HEK293 (cell line): ENCODE results near the gene DENND1C.

Source experiments
- CTCF ChIA-PET: fragments of 350-600 bp; formaldehyde crosslinking; extraction: SDS; loops from one replicate; lab custom pipeline; 2021; ENCODE audit warnings: antibody characterized with exemption; lab: Yijun Ruan, JAX
- POLR2A ChIA-PET: fragments of 300-600 bp; formaldehyde crosslinking; extraction: SDS; loops from one replicate; lab custom pipeline; 2020; ENCODE audit warnings: antibody characterized with exemption, inconsistent platforms; lab: Yijun Ruan, JAX
- H3K27ac ChIP-seq: fragments of 200-500 bp; sonication (Bioruptor generic); 2 replicates; pipeline ENCODE4 v1.5.1; 2014; ENCODE audit warnings: low read depth, low read length, control low read depth, inconsistent platforms; ENCODE audit errors: extremely low read depth
- H3K36me3 ChIP-seq, 2 experiments: fragments of 200-500 bp in 1 of 2; sonication (Bioruptor generic) in 1 of 2; 1 replicate in 1 of 2; 2 replicates in 1 of 2; pipeline ENCODE4 v1.5.1; 2014 to 2017; ENCODE audit warnings: inconsistent platforms in 2 of 2, low read length in 2 of 2; ENCODE audit not compliant: control insufficient read depth in 2 of 2, insufficient read depth in 1 of 2
- H3K4me1 ChIP-seq: fragments of 200-500 bp; sonication (Bioruptor generic); 2 replicates; pipeline ENCODE4 v1.5.1; 2014; ENCODE audit warnings: mild to moderate bottlenecking, low read length, inconsistent platforms; ENCODE audit not compliant: control insufficient read depth, insufficient read depth
- H3K4me3 ChIP-seq: 2 replicates; pipeline ENCODE4 v1.5.1; 2011; ENCODE audit warnings: low read depth, mild to moderate bottlenecking, control low read depth, low read length, moderate library complexity
- H3K9me3 ChIP-seq: fragments of 200-500 bp; sonication (Bioruptor generic); 2 replicates; pipeline ENCODE4 v1.5.1; 2014; ENCODE audit warnings: low read depth, low read length, inconsistent platforms; ENCODE audit not compliant: control insufficient read depth, insufficient read depth
- EGR2 ChIP-seq: fragments of 450-650 bp; formaldehyde crosslinking; IDR thresholded peaks from 2 replicates; pipeline ENCODE4 v1.5.1; 2016; ENCODE audit warnings: low read depth, missing biosample characterization, missing genetic modification characterization
- GLIS2 ChIP-seq: fragments of 450-650 bp; formaldehyde crosslinking; IDR thresholded peaks from 2 replicates; pipeline ENCODE4 v1.5.1; 2016; ENCODE audit warnings: missing biosample characterization, missing genetic modification characterization
- MYNN ChIP-seq: fragments of 450-650 bp; formaldehyde crosslinking; IDR thresholded peaks from 2 replicates; pipeline ENCODE4 v1.5.1; 2016; ENCODE audit warnings: missing biosample characterization, missing genetic modification characterization, borderline replicate concordance
- MZF1 ChIP-seq: fragments of 450-650 bp; formaldehyde crosslinking; IDR thresholded peaks from 2 replicates; pipeline ENCODE4 v1.5.1; 2017; ENCODE audit warnings: missing biosample characterization, missing genetic modification characterization, borderline replicate concordance
- ZBTB48 ChIP-seq: fragments of 450-650 bp; formaldehyde crosslinking; IDR thresholded peaks from 2 replicates; pipeline ENCODE4 v1.5.1; 2016; ENCODE audit warnings: missing biosample characterization, missing genetic modification characterization
- ZNF133 ChIP-seq: fragments of 450-650 bp; formaldehyde crosslinking; IDR thresholded peaks from 2 replicates; pipeline ENCODE4 v1.5.1; 2016; ENCODE audit warnings: missing biosample characterization, missing genetic modification characterization
- ZNF175 ChIP-seq: fragments of 450-650 bp; formaldehyde crosslinking; IDR thresholded peaks from 2 replicates; pipeline ENCODE4 v1.5.1; 2016; ENCODE audit warnings: missing biosample characterization, missing genetic modification characterization
- ZNF24 ChIP-seq: fragments of 450-650 bp; formaldehyde crosslinking; IDR thresholded peaks from 2 replicates; pipeline ENCODE4 v1.5.1; 2016; ENCODE audit warnings: missing biosample characterization, missing genetic modification characterization
- ZNF544 ChIP-seq: fragments of 450-650 bp; formaldehyde crosslinking; IDR thresholded peaks from 2 replicates; pipeline ENCODE4 v1.5.0; 2017; ENCODE audit warnings: missing biosample characterization, missing genetic modification characterization
- ZNF558 ChIP-seq: fragments of 450-650 bp; formaldehyde crosslinking; IDR thresholded peaks from 2 replicates; pipeline ENCODE4 v1.5.1; 2016; ENCODE audit warnings: missing biosample characterization, missing genetic modification characterization
- ZNF596 ChIP-seq: fragments of 450-650 bp; IDR thresholded peaks from 2 replicates; pipeline ENCODE4 v1.5.0; 2018; ENCODE audit warnings: missing biosample characterization, mild to moderate bottlenecking, missing genetic modification characterization, moderate library complexity
- ZNF600 ChIP-seq: fragments of 450-650 bp; formaldehyde crosslinking; IDR thresholded peaks from 2 replicates; pipeline ENCODE4 v1.5.1; 2016; ENCODE audit warnings: missing biosample characterization, missing genetic modification characterization
- ZNF629 ChIP-seq: fragments of 450-650 bp; formaldehyde crosslinking; IDR thresholded peaks from 2 replicates; pipeline ENCODE4 v1.5.1; 2017; ENCODE audit warnings: missing biosample characterization, missing genetic modification characterization
- ZNF660 ChIP-seq: fragments of 450-650 bp; IDR thresholded peaks from 2 replicates; pipeline ENCODE4 v1.5.1; 2018; ENCODE audit warnings: missing biosample characterization, mild to moderate bottlenecking, missing genetic modification characterization
- ZNF707 ChIP-seq: fragments of 450-650 bp; formaldehyde crosslinking; IDR thresholded peaks from 2 replicates; pipeline ENCODE4 v1.5.1; 2016; ENCODE audit warnings: missing biosample characterization, missing genetic modification characterization
- TF ChIP-seq, protein P1 (sequence below): fragments of 450-650 bp; formaldehyde crosslinking; IDR thresholded peaks from 2 replicates; pipeline ENCODE4 v1.5.1; 2016; ENCODE audit warnings: missing biosample characterization, missing genetic modification characterization
- TF ChIP-seq, protein P2 (sequence below): fragments of 450-650 bp; formaldehyde crosslinking; IDR thresholded peaks from 2 replicates; pipeline ENCODE4 v1.5.1; 2016; ENCODE audit warnings: missing biosample characterization, missing genetic modification characterization
- TF ChIP-seq, protein P3 (sequence below): fragments of 450-650 bp; formaldehyde crosslinking; IDR thresholded peaks from 2 replicates; pipeline ENCODE4 v1.5.1; 2016; ENCODE audit warnings: missing biosample characterization, missing genetic modification characterization
- TF ChIP-seq, protein P4 (sequence below): fragments of 450-650 bp; formaldehyde crosslinking; IDR thresholded peaks from 2 replicates; pipeline ENCODE4 v1.5.1; 2016; ENCODE audit warnings: missing biosample characterization, missing genetic modification characterization

Gene DENND1C

DNA sequence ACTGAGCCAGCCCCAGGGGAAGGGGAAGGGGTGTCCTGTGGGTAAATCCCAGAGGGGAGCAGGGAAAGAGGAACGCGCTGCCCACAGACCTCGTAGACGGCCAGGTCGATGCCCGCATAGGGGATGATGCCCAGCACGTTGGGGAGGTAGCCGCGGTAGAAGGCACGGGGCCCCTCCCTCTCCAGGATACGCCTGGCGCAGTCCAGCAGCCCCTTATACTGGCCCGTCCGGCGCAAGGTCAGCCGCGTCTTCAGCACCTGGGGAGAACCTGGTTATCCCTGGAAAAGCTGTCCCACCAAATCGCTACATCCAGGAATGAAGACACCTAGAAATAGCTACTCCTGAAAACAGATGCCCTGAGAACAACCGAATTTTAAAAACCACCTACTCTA lies 29.4 kb downstream of the DENND1C start (continued):
- TF ChIP-seq, protein P1, sequence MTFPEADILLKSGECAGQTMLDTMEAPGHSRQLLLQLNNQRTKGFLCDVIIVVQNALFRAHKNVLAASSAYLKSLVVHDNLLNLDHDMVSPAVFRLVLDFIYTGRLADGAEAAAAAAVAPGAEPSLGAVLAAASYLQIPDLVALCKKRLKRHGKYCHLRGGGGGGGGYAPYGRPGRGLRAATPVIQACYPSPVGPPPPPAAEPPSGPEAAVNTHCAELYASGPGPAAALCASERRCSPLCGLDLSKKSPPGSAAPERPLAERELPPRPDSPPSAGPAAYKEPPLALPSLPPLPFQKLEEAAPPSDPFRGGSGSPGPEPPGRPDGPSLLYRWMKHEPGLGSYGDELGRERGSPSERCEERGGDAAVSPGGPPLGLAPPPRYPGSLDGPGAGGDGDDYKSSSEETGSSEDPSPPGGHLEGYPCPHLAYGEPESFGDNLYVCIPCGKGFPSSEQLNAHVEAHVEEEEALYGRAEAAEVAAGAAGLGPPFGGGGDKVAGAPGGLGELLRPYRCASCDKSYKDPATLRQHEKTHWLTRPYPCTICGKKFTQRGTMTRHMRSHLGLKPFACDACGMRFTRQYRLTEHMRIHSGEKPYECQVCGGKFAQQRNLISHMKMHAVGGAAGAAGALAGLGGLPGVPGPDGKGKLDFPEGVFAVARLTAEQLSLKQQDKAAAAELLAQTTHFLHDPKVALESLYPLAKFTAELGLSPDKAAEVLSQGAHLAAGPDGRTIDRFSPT, result no peak
- TF ChIP-seq ZNF544 (tag by site-specific recombination), result no peak
- TF ChIP-seq ZNF24, result no peak
- TF ChIP-seq, protein P2, sequence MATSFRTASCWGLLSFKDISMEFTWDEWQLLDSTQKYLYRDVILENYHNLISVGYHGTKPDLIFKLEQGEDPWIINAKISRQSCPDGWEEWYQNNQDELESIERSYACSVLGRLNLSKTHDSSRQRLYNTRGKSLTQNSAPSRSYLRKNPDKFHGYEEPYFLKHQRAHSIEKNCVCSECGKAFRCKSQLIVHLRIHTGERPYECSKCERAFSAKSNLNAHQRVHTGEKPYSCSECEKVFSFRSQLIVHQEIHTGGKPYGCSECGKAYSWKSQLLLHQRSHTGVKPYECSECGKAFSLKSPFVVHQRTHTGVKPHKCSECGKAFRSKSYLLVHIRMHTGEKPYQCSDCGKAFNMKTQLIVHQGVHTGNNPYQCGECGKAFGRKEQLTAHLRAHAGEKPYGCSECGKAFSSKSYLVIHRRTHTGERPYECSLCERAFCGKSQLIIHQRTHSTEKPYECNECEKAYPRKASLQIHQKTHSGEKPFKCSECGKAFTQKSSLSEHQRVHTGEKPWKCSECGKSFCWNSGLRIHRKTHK (tag by site-specific recombination), result no peak
- TF ChIP-seq MYNN, result no peak
- TF ChIP-seq ZBTB48 (tag by site-specific recombination), result no peak
- TF ChIP-seq ZNF629 (tag by site-specific recombination), result no peak
- TF ChIP-seq ZNF660 (tag by site-specific recombination), result no peak

DNA sequence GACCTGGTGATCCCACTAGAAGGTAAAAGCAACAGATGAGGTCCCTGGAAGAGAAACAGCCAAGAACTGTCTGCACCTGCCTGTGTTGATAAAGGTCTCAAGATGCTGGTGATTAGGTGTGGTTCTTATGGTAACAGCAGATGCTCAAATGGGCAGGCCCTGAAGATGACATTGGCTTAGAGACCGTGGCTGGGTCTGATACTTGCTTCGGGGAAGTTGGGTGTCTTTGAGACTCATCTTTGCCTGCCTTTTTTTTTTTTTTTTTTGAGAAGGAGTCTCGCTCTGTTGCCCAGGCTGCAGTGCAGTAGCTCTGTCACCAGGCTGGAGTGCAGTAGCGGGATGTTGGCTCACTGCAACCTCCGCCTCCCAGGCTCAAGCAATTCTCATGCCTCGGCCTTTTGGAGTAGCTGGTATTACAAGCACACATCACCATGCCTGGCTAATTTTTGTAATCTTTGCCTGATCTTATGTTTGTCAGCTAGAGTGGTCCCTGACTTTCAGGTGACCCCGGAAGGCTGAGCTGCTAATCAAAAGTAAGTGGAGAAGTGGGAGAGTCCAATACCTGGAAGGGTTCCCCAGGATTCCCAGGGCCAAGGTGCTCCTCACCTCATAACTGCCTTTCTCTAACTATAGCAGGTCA lies 29.9 kb downstream of the DENND1C start:
- Histone ChIP-seq H3K36me3 (peaks cover 0 to 61% of the 10 kb centered on the region in 2 experiments; a peak in 2 of 3 replicates), H3K4me3 (no peak overlapping the region), H3K4me1 (no peaks in the 10 kb centered on the region), H3K27ac (no peak overlapping the region), H3K9me3 (no peaks in the 10 kb centered on the region)
- ChIA-PET CTCF (no interaction called here), POLR2A (interaction anchor here (0.6 kb wide), 1 partner anchor 201 kb away, joined by 3 read pairs; no protein-coding TSS in a partner anchor)
- no peak for TF ChIP-seq ZNF596
- TF ChIP-seq MZF1 (tag by site-specific recombination), result no peak
- TF ChIP-seq ZNF544 (tag by site-specific recombination), result no peak
- TF ChIP-seq ZNF707, result no peak
- no peak for TF ChIP-seq ZNF558 (tag by site-specific recombination)

DNA sequence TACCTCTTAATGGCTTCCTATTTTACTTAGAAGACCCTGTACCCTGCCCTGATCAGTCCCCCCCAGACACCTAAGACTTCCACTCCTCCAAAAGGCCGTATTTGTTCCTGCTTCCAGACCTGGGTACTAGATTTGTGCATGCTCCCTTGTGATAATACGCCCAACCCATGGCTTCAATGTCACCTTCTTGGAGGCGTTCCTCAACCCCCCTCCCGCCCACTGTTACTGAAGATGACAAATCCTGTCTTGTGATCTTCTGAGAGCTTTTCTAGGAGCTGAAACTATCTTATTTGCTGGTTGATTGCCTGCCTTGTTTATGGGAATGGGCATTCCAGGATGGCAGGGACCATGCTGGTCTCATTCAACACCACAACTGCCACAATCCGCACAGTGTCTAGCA lies 31.4 kb downstream of the DENND1C start:
- ChIA-PET CTCF (interaction anchor here (0.6 kb wide), 1 partner anchor 165 kb away, joined by 3 read pairs; no protein-coding TSS in a partner anchor), POLR2A (interaction anchor here (0.6 kb wide), 1 partner anchor 118 kb away, joined by 3 read pairs; no protein-coding TSS in a partner anchor)
- Histone ChIP-seq H3K36me3 (peaks cover 0 to 53% of the 10 kb centered on the region in 2 experiments; a peak in 2 of 3 replicates), H3K4me3 (no peak overlapping the region), H3K9me3 (no peaks in the 10 kb centered on the region), H3K4me1 (no peaks in the 10 kb centered on the region), H3K27ac (no peak overlapping the region)
- no peak for TF ChIP-seq ZNF175 (tag by site-specific recombination)
- TF ChIP-seq, protein P3, sequence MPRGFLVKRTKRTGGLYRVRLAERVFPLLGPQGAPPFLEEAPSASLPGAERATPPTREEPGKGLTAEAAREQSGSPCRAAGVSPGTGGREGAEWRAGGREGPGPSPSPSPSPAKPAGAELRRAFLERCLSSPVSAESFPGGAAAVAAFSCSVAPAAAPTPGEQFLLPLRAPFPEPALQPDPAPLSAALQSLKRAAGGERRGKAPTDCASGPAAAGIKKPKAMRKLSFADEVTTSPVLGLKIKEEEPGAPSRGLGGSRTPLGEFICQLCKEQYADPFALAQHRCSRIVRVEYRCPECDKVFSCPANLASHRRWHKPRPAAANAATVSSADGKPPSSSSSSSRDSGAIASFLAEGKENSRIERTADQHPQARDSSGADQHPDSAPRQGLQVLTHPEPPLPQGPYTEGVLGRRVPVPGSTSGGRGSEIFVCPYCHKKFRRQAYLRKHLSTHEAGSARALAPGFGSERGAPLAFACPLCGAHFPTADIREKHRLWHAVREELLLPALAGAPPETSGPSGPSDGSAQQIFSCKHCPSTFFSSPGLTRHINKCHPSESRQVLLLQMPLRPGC (tag by site-specific recombination), result no peak
- no peak for TF ChIP-seq ZNF133 (tag by site-specific recombination)
- peak; percentile 37; the same call in 1 of the 2 replicates for TF ChIP-seq EGR2
- TF ChIP-seq GLIS2 (tag by site-specific recombination), result no peak
- TF ChIP-seq, protein P4, sequence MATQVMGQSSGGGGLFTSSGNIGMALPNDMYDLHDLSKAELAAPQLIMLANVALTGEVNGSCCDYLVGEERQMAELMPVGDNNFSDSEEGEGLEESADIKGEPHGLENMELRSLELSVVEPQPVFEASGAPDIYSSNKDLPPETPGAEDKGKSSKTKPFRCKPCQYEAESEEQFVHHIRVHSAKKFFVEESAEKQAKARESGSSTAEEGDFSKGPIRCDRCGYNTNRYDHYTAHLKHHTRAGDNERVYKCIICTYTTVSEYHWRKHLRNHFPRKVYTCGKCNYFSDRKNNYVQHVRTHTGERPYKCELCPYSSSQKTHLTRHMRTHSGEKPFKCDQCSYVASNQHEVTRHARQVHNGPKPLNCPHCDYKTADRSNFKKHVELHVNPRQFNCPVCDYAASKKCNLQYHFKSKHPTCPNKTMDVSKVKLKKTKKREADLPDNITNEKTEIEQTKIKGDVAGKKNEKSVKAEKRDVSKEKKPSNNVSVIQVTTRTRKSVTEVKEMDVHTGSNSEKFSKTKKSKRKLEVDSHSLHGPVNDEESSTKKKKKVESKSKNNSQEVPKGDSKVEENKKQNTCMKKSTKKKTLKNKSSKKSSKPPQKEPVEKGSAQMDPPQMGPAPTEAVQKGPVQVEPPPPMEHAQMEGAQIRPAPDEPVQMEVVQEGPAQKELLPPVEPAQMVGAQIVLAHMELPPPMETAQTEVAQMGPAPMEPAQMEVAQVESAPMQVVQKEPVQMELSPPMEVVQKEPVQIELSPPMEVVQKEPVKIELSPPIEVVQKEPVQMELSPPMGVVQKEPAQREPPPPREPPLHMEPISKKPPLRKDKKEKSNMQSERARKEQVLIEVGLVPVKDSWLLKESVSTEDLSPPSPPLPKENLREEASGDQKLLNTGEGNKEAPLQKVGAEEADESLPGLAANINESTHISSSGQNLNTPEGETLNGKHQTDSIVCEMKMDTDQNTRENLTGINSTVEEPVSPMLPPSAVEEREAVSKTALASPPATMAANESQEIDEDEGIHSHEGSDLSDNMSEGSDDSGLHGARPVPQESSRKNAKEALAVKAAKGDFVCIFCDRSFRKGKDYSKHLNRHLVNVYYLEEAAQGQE (tag by site-specific recombination), result no peak
- no peak for TF ChIP-seq ZNF600 (tag by site-specific recombination)
